Measurements from ENCODE around the gene PNMA6F.

PNMA6F gene

DNA sequence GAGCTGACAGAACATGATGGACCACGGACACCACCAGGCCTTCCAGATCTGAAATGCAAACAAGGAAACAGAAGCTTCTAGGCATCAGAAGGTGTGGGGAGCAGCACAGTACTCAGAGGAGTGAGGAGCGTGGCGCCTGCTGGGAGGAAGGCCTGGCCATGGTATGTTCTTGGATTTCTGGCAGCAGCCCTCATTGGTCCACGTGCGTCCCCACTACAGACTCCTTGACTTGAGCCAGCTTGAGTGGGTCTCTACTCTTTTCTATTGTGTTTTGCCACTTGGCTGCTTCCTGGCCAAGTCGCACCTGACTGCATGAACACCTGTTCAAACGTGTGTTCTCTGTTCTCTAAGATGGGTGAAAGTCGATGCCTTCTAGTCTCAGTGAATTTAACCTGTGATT is 30.4 kb upstream of the PNMA6F start:
- no peak overlapping the region for H3K4me2 ChIP-seq (ENCODE audit: low read depth, low read length, poor library complexity, severe bottlenecking)
- no peaks in the 10 kb centered on the region for H3K9me3 ChIP-seq (ENCODE audit: insufficient read depth, low read length)
- H3K4me3 ChIP-seq (ENCODE audit: insufficient read depth, low read length, poor library complexity, severe bottlenecking), result no peak overlapping the region
- TF ChIP-seq EZH2phosphoT487 (conservative IDR thresholded peaks at IDR 0.05; ENCODE audit: low read length), result no peak
- TF ChIP-seq, protein P1, sequence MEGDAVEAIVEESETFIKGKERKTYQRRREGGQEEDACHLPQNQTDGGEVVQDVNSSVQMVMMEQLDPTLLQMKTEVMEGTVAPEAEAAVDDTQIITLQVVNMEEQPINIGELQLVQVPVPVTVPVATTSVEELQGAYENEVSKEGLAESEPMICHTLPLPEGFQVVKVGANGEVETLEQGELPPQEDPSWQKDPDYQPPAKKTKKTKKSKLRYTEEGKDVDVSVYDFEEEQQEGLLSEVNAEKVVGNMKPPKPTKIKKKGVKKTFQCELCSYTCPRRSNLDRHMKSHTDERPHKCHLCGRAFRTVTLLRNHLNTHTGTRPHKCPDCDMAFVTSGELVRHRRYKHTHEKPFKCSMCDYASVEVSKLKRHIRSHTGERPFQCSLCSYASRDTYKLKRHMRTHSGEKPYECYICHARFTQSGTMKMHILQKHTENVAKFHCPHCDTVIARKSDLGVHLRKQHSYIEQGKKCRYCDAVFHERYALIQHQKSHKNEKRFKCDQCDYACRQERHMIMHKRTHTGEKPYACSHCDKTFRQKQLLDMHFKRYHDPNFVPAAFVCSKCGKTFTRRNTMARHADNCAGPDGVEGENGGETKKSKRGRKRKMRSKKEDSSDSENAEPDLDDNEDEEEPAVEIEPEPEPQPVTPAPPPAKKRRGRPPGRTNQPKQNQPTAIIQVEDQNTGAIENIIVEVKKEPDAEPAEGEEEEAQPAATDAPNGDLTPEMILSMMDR (IDR thresholded peaks at IDR 0.05; ENCODE audit: insufficient read depth, low read length, poor library complexity, severe bottlenecking), result no peak
- H4K20me1 ChIP-seq (ENCODE audit: low read depth, low read length), result no peaks in the 10 kb centered on the region
- no peak overlapping the region for H3K9ac ChIP-seq (ENCODE audit: low read length)
- no peaks in the 10 kb centered on the region for H3K27me3 ChIP-seq (ENCODE audit: low read length)
- no peak overlapping the region for H3K27ac ChIP-seq (ENCODE audit: low read depth, low read length)
- H3K36me3 ChIP-seq (ENCODE audit: low read length), result no peaks in the 10 kb centered on the region
- H3F3A ChIP-seq (ENCODE audit: insufficient read depth), result no peaks in the 10 kb centered on the region
- H3K79me2 ChIP-seq (ENCODE audit: insufficient read depth, low read length), result no peaks in the 10 kb centered on the region
- no peak overlapping the region for H2AFZ ChIP-seq (ENCODE audit: low read depth, low read length, severe bottlenecking)
- no peaks in the 10 kb centered on the region for H3K9me2 ChIP-seq (replicated peaks; ENCODE audit: insufficient read depth, low read length)

DNA sequence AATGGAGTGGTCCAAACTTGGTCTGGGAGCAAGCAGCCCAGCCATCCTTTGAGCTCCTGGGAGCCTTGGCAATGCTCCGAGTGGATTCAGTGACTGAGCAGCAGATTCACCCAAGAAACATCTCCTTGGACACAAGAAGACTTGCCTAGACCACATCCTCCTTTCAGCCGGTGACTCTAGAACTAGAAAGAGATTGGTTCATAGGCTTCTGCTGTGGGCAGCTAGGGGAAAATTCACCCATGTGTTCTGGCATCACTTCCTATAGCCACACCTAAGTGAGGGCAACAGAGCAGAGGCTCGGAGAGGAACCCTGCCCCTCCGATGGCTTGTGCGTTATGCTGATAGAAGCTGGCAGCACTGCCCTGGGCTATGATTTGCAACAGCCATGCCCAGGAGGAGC is 28.4 kb upstream of the PNMA6F start:
- Histone ChIP-seq H3K27me3 (ENCODE audit: low read length) (no peaks in the 10 kb centered on the region), H3K36me3 (ENCODE audit: low read length) (no peaks in the 10 kb centered on the region)

DNA sequence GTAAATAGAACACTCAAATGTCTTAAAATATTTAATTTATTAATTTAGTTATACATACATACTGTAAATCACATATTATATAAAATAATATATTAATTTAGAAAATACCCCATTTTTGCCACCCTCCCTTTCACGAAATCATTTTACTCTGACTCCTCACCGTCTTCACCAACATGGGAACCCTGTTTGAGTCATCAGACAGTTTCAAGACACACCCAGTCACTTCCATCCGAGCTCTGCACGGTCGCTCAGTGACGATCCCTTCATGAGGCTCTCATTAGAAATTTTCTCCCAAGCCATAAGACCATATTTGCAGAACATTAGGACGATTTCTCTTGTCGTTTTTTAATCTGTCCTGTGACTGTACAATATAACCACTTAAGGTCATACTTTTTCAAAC is 26.9 kb upstream of the PNMA6F start:
- H3K4me3 ChIP-seq (ENCODE audit: insufficient read depth, low read length, poor library complexity, severe bottlenecking), result no peak overlapping the region
- H2AFZ ChIP-seq (ENCODE audit: low read depth, low read length, severe bottlenecking), result no peak overlapping the region
- H3K9me3 ChIP-seq (ENCODE audit: insufficient read depth, low read length), result no peaks in the 10 kb centered on the region
- TF ChIP-seq, protein P1 (IDR thresholded peaks at IDR 0.05; ENCODE audit: insufficient read depth, low read length, poor library complexity, severe bottlenecking), result no peak
- TF ChIP-seq EZH2phosphoT487 (conservative IDR thresholded peaks at IDR 0.05; ENCODE audit: low read length), result no peak
- no peak overlapping the region for H3K27ac ChIP-seq (ENCODE audit: low read depth, low read length)
- no peak overlapping the region for H3K4me2 ChIP-seq (ENCODE audit: low read depth, low read length, poor library complexity, severe bottlenecking)
- H3K27me3 ChIP-seq (ENCODE audit: low read length), result no peaks in the 10 kb centered on the region
- no peaks in the 10 kb centered on the region for H4K20me1 ChIP-seq (ENCODE audit: low read depth, low read length)
- H3K79me2 ChIP-seq (ENCODE audit: insufficient read depth, low read length), result no peaks in the 10 kb centered on the region
- no peaks in the 10 kb centered on the region for H3F3A ChIP-seq (ENCODE audit: insufficient read depth)
- H3K9me2 ChIP-seq (replicated peaks; ENCODE audit: insufficient read depth, low read length), result no peaks in the 10 kb centered on the region
- no peak overlapping the region for H3K9ac ChIP-seq (ENCODE audit: low read length)
- H3K36me3 ChIP-seq (ENCODE audit: low read length), result no peaks in the 10 kb centered on the region

More for the DNA sequence above, 28.4 kb upstream of the PNMA6F start:
- Histone ChIP-seq H2AFZ (ENCODE audit: low read depth, low read length, severe bottlenecking) (no peak overlapping the region), H3K4me3 (ENCODE audit: insufficient read depth, low read length, poor library complexity, severe bottlenecking) (no peak overlapping the region), H3K9ac (ENCODE audit: low read length) (no peak overlapping the region), H4K20me1 (ENCODE audit: low read depth, low read length) (no peaks in the 10 kb centered on the region), H3K9me3 (ENCODE audit: insufficient read depth, low read length) (no peaks in the 10 kb centered on the region), H3K27ac (ENCODE audit: low read depth, low read length) (no peak overlapping the region), H3K79me2 (ENCODE audit: insufficient read depth, low read length) (no peaks in the 10 kb centered on the region), H3K9me2 (replicated peaks; ENCODE audit: insufficient read depth, low read length) (no peaks in the 10 kb centered on the region), H3K4me2 (ENCODE audit: low read depth, low read length, poor library complexity, severe bottlenecking) (no peak overlapping the region), H3F3A (ENCODE audit: insufficient read depth) (no peaks in the 10 kb centered on the region)
- TF ChIP-seq EZH2phosphoT487 (conservative IDR thresholded peaks at IDR 0.05; ENCODE audit: low read length), result no peak
- TF ChIP-seq, protein P1 (IDR thresholded peaks at IDR 0.05; ENCODE audit: insufficient read depth, low read length, poor library complexity, severe bottlenecking), result no peak
